ENCODE results near the gene LCNL1.

The LCNL1 gene

DNA sequence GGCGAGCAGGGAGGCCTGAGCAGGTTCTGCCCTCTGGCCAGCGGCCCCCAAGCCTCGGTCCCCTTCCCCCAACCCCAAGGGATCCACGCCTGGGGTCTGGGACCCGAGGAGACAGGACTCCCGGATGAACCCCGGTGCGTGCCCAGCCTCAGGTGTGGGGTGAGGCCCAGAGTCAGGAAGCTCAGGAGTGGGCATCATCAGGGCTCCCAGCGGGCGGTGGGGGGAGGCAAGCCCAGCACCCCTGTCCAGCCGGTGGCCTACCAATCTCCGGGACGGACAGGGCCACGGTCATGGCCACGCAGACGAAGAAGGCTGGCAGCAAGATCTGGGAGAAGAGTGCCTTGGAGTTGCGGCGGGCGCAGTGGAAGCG, 30.8 kb downstream of the LCNL1 start:
- DNase-seq = no peak

DNA sequence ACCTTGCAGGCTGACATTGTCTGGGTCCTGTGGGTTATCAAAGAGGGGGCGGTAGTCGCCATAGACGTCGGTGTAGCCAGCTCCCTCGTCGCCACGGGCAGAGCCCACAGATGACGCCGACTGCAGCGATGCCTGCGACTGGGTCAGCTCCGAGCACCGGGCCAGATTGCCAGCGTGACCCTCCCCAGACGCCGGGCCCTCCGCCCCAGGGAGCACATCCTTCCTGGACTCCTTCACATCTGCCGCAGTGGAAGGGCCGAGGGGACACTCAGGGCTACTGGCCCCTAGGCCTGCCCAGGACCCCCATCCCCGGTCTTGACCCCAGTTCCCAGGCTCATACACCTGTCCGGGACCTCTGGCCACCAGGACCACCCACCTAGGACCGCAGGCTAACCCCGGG, 31.4 kb downstream of the LCNL1 start:
- DNase-seq = no peak

DNA sequence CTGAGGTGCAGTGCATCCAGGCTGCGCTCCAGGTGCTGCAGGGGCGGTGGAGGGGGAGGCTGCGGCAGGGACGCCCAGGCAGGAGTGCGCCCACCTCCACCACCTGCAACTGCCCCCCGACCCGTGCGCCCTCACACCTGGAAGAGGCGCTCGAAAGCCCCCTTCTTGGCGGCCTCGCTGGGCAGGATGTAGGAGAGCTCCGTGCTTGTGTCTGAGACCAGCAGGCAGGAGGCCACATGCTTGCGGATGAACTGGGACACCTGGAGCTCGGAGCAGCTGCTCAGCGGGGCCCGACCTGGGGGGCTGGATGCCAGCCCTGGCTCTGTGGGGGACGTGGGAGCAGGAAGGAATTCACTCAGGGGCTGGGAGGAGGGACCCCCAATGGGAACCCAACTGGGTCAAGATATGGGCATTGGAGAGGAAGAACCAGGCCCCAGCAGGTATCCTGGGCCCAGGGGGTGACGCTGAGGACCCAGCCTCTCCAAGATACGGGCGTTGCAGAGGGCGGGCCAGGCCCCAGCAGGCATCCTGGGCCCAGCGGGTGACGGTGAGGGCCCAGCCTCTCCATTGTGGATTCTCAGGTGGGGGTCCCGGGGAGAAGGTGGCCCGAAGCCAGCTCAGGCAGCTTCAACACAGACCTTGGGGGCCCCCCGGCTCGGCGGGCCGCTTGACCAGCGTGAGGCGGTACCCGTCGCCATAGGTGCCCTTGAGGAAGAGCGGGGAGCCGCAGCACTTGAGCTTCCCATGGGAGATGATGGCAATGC, 32.2 kb downstream of the LCNL1 start:
- DNase-seq = no peak

- DNase-seq = no peak
Observed at GRCh38 chr9:137015540-137015930, 32.7 kb downstream of the LCNL1 start.

GRCh38 chr9:137015976-137016375, 33.2 kb downstream of the LCNL1 start:
- DNase-seq = no peak

DNA sequence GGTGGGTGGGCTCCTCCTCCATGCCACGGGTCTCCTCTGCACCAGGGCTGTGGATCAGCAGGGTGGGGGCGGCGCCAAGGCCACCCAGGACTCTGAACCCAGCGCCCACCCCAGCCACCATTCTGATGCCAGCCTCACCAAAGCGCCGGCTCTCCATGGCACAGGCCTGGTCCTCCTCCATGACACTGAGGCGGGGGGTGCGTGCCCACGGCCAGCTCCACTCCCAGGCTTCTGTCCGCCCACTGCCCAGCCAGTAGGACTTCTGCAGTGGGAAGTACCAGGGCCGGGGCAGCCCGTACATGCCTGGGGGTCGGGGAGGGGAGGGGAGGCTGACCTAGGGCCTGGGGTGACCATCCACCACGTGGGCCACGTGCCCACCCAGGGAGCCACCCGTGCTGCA, 33.6 kb downstream of the LCNL1 start:
- no peak for DNase-seq

DNA sequence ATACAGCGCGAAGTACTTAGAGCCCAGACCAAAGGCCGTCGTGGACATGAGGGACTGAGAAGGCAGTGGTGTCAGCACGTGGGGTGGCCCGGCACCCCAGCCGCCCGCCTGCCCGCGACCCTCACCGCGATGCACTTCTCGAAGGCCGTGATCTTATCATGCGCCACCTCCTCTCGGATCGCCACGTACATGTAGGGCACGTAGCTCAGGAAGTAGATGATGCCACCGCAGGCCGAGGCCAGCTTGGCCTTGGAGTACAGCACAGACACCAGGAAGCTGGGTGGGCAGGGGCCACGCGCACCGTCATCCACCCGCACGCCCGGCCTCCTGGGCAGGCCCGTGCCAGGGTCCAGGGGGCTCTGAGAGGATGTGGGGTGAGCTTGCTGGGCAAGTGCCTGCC, 34.3 kb downstream of the LCNL1 start:
- no peak for DNase-seq

DNA sequence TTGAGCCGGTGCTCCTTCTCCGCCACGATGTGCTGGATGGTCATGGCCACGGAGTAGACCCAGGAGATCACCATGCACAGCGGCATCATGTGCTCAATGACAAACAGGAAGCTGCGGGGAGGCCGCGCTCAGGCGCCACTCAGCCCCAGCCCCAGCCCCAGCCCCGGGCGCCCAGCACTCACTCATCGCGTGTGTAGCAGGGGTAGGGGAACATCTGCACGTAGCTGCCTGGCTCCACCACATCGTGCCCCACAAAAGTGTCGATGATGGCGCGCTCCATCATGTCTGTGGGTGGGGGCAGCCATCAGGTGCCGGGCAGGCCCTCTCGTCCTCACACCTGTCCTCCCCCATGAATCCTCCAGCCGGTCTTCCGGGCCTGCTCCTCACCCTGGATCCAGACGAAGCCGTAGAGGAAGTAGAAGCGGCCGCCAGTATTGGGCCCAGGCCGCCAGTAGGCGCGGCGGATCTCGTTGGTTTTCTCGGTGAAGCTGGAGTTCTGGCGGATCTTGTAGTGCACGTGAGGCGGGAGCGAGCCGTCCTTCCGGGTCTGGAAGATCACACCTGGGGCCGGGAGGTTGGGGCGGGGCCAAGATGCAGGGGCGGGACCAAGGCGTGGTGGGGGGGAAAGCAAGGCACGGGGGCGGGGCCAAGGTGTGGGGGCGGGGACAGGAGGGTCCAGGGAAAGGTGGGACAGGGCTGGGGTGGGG, 35.2 kb downstream of the LCNL1 start:
- DNase-seq = no peak

DNA sequence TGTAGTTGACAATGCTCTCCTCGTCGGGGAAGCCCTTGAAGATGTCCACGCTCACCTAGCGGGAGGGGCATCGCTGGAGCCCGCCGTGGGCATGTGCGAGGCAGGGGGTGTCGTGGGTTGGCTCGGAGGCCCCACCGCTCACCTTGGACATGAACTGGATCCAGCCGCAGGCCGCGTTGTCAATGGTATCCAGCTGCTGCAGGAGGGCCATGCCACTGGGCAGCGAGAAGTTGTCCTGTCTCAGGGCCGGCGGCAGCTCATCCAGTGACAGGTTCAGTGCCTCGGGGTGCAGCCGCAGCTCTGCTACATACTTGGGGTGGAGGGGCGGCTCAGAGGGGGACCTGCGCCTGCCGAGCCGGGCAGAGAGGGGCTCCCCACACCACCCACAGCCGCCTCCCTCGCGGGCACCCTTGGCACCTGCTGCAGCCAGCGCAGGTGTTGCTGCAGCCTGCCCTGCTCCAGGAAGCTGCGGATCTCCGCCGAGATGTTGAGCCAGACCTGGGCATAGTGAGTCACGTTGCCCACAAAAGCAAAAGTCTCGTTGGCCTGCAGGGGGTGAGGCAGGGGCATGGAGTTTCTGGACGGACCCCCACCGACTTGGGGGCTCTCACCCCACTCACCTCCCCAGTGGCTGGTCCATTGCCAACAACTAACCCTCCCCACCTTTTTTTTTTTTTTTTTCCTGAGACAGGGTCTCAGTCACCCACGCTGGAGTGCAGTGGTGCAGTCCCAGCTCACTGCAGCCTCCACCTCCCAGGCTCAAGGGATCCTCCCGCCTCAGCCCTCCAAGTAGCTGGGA, 36.2 kb downstream of the LCNL1 start:
- DNase-seq = no peak

- DNase-seq = no peak
Observed at GRCh38 chr9:137019891-137020683, 37.3 kb downstream of the LCNL1 start.

DNA sequence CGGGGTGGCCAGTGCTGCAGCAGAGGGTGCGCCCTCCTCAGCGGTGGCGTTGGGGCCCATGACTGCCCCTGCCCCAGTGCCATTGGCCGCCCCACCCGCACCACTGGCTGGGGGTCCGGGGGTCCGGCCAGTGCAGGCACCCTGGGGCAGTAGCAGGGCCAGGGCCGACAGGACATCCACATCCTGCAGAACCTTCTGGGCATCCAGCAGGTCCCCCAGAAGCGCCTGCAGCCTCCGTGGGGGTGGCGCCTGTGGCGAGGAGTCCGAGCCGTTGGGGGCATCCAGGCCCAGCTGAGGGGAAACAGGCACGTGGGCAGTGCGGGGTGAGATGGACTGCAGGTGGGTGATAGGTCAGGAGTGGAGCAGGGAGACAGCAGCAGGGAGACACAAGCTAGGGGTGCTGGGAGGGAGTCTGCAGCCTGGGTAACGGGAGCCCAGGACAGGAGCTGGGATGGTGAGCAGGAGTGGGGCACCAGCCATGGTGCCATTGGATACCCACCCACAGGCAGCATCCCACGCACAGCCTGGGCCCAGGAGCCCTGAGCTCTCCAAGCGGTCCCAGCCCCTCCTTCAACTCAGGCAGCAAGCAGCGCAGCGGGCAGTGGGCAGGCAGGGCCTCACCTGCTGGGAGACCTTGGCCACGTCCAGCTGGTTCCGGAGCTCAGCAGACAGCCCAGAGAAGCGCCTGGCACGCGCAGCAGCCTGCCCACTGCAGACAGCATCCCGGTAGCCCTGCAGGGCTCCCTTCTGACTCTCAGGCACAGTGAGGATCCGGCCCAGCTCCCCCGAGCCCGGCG, 38.2 kb downstream of the LCNL1 start:
- DNase-seq = no peak

DNA sequence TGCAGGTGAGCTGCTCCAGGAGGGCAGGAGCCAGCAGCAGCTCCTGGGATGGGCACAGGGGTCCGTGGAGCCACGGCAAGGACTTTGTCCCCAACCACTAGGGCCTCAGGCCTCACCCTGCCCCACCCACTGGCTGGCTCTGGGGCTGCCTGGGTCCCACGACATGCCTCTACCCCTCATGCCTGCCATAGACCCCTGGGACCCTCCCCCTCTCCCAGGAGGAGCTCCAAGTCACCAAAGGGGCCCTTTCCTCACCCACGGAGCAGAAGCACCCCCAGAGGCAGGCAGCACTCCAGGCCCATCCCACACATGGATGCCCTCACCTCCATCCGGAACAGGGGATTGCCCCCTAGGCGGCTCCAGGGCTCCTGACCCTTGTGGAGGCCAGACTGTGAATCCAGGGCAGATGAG, 38.8 kb downstream of the LCNL1 start:
- DNase-seq = no peak

DNA sequence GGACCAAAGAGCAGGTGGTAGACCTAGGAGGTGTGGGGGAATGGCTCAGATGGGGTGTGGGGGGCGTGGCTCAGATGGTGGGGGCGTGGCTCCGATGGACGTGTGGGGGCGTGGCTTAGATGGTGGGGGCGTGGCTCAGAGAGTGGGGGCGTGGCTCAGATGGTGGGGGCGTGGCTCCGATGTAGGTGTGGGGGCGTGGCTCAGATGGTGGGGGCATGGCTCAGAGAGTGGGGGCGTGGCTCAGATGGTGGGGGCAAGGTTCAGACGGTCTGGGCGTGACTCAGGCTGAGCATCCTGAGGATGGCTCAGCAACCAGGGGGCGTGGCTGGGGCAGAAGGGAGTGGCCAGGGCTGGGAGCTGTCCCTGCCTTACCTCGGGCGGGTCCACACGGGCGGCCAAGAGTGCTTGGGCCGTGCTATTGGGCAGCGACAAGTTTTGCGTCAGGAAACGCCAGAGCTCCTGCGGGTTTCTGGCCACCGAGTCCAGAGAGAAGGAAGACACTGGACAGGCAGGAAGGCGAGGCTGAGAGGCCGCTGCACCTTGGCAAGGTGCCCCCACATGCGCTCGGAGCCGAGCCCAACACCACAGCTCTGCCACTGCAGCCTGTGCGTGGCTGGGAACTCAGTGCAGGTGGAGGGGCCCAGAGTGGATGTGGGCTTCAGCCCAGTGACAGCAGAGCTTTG, 39.3 kb downstream of the LCNL1 start:
- peak; percentile 88 for DNase-seq

GRCh38 chr9:137022662-137023008, 39.8 kb downstream of the LCNL1 start:
- DNase-seq = no peak

GRCh38 chr9:137023157-137023556, 40.4 kb downstream of the LCNL1 start:
- DNase-seq = no peak

- DNase-seq = no peak
Observed at GRCh38 chr9:137023583-137023991, 40.8 kb downstream of the LCNL1 start.

DNA sequence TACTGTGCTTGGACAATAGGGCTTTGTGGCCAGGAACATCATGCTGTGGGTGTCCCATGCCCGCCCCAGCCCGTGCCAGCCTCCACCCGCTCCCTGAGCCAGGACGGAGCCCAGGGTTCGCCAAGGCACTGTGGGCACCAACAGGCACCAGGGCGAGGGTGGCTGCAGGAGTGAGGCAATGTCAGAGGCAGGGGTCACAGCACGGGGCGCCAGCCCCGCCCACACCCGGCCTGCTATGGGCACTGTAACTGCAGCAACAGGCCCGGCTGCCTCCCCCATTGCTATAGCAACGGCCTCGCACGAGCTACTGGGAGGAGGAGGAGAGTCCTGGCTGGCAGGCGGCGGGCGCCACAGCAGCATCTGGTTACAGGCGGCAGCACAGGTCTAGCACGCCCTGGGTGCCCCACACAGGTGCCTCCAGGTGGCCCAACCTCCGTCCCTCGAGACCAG, 42.7 kb downstream of the LCNL1 start:
- no peak for DNase-seq

DNA sequence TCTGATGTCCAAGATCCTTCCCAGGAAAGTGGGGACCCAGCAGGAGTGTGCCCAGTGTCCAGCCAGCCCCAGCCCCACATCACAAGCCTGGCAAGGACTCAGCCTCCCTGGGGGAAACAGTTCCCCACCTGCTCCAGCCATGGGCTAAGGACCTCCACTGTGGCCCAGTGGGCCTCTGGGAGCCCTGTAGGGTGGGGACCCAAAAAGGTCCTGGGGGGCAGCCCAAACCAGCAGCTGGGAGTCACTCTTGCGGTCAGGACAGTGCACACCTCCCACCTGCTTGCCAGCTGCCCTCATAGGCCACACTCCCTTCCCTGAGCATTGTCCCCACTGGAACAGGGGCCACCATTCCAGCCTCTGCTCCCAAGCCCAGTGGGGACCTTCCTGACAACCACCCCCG, 43.6 kb downstream of the LCNL1 start:
- no peak for DNase-seq

GRCh38 chr9:137026828-137027227, 44.0 kb downstream of the LCNL1 start:
- no peak for DNase-seq

- no peak for DNase-seq
Observed at GRCh38 chr9:137027369-137028262, 44.8 kb downstream of the LCNL1 start, which contains the start of gene ABCA2. ABCA2 (minus strand) TSS chr9:137028237; CDS start chr9:137028140, 97 bp downstream.
